Occipital lobe (tissue), 2 donors: ENCODE data around the gene UBAP2. TPM values are rescaled to one million over a fixed set of nuclear protein-coding genes. Genes with fewer than 3 reads are reported as not detected.

ENCODE experiments used
- DNase-seq: peaks from one replicate; lab custom pipeline; 2025; lab: John Stamatoyannopoulos, UW
- total RNA-seq: library from RNA; depleted of rRNA; stranded (reverse); fragments of >200 nt; gene quantifications from one replicate; pipeline ENCODE4 v1.2.3, GENCODE V29; 2014

UBAP2 gene
- total RNA-seq: 68.2 TPM

GRCh38 chr9:34048727-34049629, at the start of gene UBAP2:
Gene UBAP2, minus strand, starts transcription at chr9:34048887. Its CDS starts 31,739 bp downstream, at chr9:34017148.
- DNase-seq: peak; percentile 98

- DNase-seq: no peak
Measured at GRCh38 chr9:34098307-34098706, 49.6 kb upstream of the UBAP2 start.

- DNase-seq: no peak
Measured at GRCh38 chr9:34097865-34098264, 49.2 kb upstream of the UBAP2 start.

GRCh38 chr9:34096751-34097150, 48.1 kb upstream of the UBAP2 start:
- no peak for DNase-seq

- DNase-seq: no peak
Measured at GRCh38 chr9:34093578-34093977, 44.9 kb upstream of the UBAP2 start.

- no peak for DNase-seq
Measured at GRCh38 chr9:34089311-34089710, 40.6 kb upstream of the UBAP2 start.

GRCh38 chr9:34087370-34087769, 38.7 kb upstream of the UBAP2 start:
- no peak for DNase-seq

- no peak for DNase-seq
Measured at GRCh38 chr9:34086864-34087263, 38.2 kb upstream of the UBAP2 start.

- no peak for DNase-seq
Measured at GRCh38 chr9:34085581-34086500, 37.2 kb upstream of the UBAP2 start.

- DNase-seq: peak; percentile 9
Measured at GRCh38 chr9:34084562-34084961, 35.9 kb upstream of the UBAP2 start.

- DNase-seq: no peak
Measured at GRCh38 chr9:34079181-34079580, 30.5 kb upstream of the UBAP2 start.

GRCh38 chr9:34072868-34073590, 24.3 kb upstream of the UBAP2 start:
- no peak for DNase-seq

GRCh38 chr9:34072410-34072809, 23.7 kb upstream of the UBAP2 start:
- no peak for DNase-seq

- no peak for DNase-seq
Measured at GRCh38 chr9:34070606-34071324, 22.1 kb upstream of the UBAP2 start.

- DNase-seq: no peak
Measured at GRCh38 chr9:34069831-34070230, 21.1 kb upstream of the UBAP2 start.

- no peak for DNase-seq
Measured at GRCh38 chr9:34065541-34065940, 16.9 kb upstream of the UBAP2 start.

GRCh38 chr9:34059954-34060353, 11.3 kb upstream of the UBAP2 start:
- no peak for DNase-seq

GRCh38 chr9:34059281-34059680, 10.6 kb upstream of the UBAP2 start:
- no peak for DNase-seq

- no peak for DNase-seq
Measured at GRCh38 chr9:34049630-34050384, 1.1 kb upstream of the UBAP2 start.
